Measurements from ENCODE around the gene RAD51B.

DNA sequence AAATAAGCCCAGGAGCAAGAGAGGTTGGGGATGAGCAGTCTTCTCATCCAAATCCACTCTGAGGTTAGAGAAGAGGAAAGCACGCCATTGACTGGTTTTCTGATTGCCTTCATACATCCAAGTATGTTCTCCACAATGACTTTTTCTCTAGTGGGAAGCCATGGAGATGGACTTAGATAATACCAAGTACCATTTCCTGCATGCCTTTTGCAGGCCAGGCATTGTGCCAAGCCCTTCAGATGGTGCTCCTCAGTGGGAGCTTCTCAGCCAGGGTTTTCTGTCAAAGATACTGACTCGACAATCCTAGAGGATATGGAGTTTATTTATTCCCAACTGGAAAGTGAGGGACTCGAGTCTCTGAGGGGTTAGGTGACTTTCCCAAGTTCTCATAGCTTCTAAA, 755.3 kb downstream of the RAD51B start:
- TF ChIP-seq, protein P1, sequence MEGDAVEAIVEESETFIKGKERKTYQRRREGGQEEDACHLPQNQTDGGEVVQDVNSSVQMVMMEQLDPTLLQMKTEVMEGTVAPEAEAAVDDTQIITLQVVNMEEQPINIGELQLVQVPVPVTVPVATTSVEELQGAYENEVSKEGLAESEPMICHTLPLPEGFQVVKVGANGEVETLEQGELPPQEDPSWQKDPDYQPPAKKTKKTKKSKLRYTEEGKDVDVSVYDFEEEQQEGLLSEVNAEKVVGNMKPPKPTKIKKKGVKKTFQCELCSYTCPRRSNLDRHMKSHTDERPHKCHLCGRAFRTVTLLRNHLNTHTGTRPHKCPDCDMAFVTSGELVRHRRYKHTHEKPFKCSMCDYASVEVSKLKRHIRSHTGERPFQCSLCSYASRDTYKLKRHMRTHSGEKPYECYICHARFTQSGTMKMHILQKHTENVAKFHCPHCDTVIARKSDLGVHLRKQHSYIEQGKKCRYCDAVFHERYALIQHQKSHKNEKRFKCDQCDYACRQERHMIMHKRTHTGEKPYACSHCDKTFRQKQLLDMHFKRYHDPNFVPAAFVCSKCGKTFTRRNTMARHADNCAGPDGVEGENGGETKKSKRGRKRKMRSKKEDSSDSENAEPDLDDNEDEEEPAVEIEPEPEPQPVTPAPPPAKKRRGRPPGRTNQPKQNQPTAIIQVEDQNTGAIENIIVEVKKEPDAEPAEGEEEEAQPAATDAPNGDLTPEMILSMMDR (tag by site-specific recombination; IDR thresholded peaks at IDR 0.05): no peak
- TF ChIP-seq ZNF140 (tag by site-specific recombination; IDR thresholded peaks at IDR 0.05) (no peak), REPIN1 (tag by site-specific recombination; IDR thresholded peaks at IDR 0.05; ENCODE audit: low read depth) (no peak), ZSCAN30 (tag by site-specific recombination; IDR thresholded peaks at IDR 0.05) (no peak), ZNF768 (tag by site-specific recombination; IDR thresholded peaks at IDR 0.05) (no peak), ZNF311 (tag by site-specific recombination; IDR thresholded peaks at IDR 0.05; ENCODE audit: borderline replicate concordance) (no peak), GLI2 (tag by site-specific recombination; IDR thresholded peaks at IDR 0.05; ENCODE audit: borderline replicate concordance, low read depth) (no peak), ZNF529 (tag by site-specific recombination; IDR thresholded peaks at IDR 0.05; ENCODE audit: insufficient replicate concordance) (no peak), ZNF335 (tag by site-specific recombination; conservative IDR thresholded peaks at IDR 0.05) (no peak), SALL2 (tag by site-specific recombination; IDR thresholded peaks at IDR 0.05; ENCODE audit: borderline replicate concordance) (no peak)
- TF ChIP-seq, protein P2, sequence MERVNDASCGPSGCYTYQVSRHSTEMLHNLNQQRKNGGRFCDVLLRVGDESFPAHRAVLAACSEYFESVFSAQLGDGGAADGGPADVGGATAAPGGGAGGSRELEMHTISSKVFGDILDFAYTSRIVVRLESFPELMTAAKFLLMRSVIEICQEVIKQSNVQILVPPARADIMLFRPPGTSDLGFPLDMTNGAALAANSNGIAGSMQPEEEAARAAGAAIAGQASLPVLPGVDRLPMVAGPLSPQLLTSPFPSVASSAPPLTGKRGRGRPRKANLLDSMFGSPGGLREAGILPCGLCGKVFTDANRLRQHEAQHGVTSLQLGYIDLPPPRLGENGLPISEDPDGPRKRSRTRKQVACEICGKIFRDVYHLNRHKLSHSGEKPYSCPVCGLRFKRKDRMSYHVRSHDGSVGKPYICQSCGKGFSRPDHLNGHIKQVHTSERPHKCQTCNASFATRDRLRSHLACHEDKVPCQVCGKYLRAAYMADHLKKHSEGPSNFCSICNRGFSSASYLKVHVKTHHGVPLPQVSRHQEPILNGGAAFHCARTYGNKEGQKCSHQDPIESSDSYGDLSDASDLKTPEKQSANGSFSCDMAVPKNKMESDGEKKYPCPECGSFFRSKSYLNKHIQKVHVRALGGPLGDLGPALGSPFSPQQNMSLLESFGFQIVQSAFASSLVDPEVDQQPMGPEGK (tag by site-specific recombination; IDR thresholded peaks at IDR 0.05): no peak

All from HEK293 (cell line).